ENCODE data around the gene BCAS4. TPM values are rescaled to one million over a fixed set of nuclear protein-coding genes. Genes with fewer than 3 reads are reported as not detected.

BCAS4 gene, protein sequence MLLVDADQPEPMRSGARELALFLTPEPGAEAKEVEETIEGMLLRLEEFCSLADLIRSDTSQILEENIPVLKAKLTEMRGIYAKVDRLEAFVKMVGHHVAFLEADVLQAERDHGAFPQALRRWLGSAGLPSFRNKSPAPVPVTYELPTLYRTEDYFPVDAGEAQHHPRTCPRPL
- polyA plus RNA-seq: 2.1 and 3.1 TPM in 2 replicates

DNA sequence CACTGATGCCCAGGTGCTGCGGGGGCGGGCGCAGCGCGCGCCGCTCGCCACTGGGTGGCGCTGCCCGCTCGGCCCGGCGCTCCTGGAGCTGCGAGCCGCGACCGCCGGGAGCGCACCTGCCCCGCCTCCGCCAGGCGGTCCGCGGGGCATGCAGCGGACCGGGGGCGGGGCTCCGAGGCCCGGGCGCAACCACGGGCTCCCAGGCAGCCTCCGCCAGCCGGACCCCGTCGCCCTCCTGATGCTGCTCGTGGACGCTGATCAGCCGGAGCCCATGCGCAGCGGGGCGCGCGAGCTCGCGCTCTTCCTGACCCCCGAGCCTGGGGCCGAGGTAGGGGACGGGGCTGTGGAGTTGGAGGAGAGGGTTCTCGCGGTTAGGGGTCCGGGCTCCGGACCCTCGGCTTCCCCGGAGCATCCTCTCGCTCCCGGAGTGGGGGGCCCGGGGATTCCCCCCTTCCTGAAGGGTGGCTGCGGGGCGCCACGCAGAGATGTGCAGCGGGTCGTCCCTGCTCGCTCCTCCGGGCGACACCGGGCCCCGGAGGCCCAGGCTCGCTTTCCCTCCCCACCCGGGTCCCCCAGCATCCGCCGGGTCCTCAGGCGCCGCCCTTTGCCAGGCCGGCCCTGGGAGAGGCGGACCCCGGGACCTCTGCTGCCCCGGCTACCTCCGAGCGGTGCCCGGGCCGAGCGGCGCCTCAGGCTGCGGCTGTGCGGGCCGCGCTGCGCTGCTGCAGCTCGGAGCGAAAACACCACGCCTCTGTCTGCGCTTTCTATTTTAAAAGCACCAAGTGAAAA is at the start of gene BCAS4:
TSS of gene BCAS4 (plus strand) at position 216 of the 789 bp plus-strand sequence. CDS start at position 239, 23 bp downstream.

Other genes starting within 250 kb of the BCAS4 start
- gene RIPOR3, start 103.5 kb upstream of the BCAS4 start, polyA plus RNA-seq: not detected in 2 replicates
- gene PARD6B, start 63.5 kb upstream of the BCAS4 start, polyA plus RNA-seq: 3.0 and 5.5 TPM in 2 replicates
- 55.0 and 59.3 TPM in 2 replicates for gene ADNP, start 136.4 kb downstream of the BCAS4 start, polyA plus RNA-seq
- 137 and 146 TPM in 2 replicates for gene DPM1, start 163.5 kb downstream of the BCAS4 start, polyA plus RNA-seq
- 1.8 and 4.0 TPM in 2 replicates for gene MOCS3, start 163.8 kb downstream of the BCAS4 start, polyA plus RNA-seq
- 0.93 TPM in 1 of 2 replicates, not detected in the other for gene KCNG1, start 228.0 kb downstream of the BCAS4 start, polyA plus RNA-seq